Measurements from ENCODE around the gene TPST2. TPM values are rescaled to one million over a fixed set of nuclear protein-coding genes. Genes with fewer than 3 reads are reported as not detected.

TPST2 gene
- total and polyA plus RNA-seq, 2 experiments from 2014 or later, result 31.0 to 36.8 TPM

- no peak for DNase-seq (ENCODE audit: low spot score)
- no peaks in the 10 kb centered on the region for H3K36me3 ChIP-seq (replicated peaks; ENCODE audit: insufficient read depth, low read depth)
- no peak overlapping the region for H3K4me3 ChIP-seq
- peaks cover 8% of the 10 kb centered on the region for H3K79me2 ChIP-seq
- no peak overlapping the region for H3K4me2 ChIP-seq
- H3K9me2 ChIP-seq (replicated peaks; ENCODE audit: insufficient read depth), result no peaks in the 10 kb centered on the region
- no peak overlapping the region for H2AFZ ChIP-seq
- H3K27ac ChIP-seq, result no peak overlapping the region
- H4K20me1 ChIP-seq (ENCODE audit: insufficient read depth, poor library complexity, severe bottlenecking), result no peaks in the 10 kb centered on the region
- H3K4me1 ChIP-seq (ENCODE audit: insufficient read depth), result no peaks in the 10 kb centered on the region
- H3K27me3 ChIP-seq, result no peaks in the 10 kb centered on the region
- 94% methylated on average over 3 of the region's 3 CpGs for whole genome bisulfite sequencing (ENCODE audit: low lambda C conversion rate, missing lambda C conversion rate)
- TF ChIP-seq CTCF (IDR thresholded peaks at IDR 0.05; ENCODE audit: poor library complexity) (no peak), EZH2 (IDR thresholded peaks at IDR 0.05; ENCODE audit: borderline replicate concordance) (no peak), EZH2phosphoT487 (IDR thresholded peaks at IDR 0.05; ENCODE audit: low read depth, severe bottlenecking, unreplicated experiment) (no peak)
- H3K9me3 ChIP-seq (ENCODE audit: low read depth), result no peaks in the 10 kb centered on the region
These were observed 25.3 kb downstream of the TPST2 start for GRCh38 chr22:26564672-26565071.

- WGBS (ENCODE audit: low lambda C conversion rate, missing lambda C conversion rate), result 92% methylated on average over 8 of the region's 8 CpGs
- no peak overlapping the region for H2AFZ ChIP-seq
- H3K27me3 ChIP-seq, result no peaks in the 10 kb centered on the region
- no peak overlapping the region for H3K27ac ChIP-seq
- H3K4me2 ChIP-seq, result no peak overlapping the region
- no peaks in the 10 kb centered on the region for H3K4me1 ChIP-seq (ENCODE audit: insufficient read depth)
- no peak for DNase-seq (ENCODE audit: low spot score)
- no peaks in the 10 kb centered on the region for H4K20me1 ChIP-seq (ENCODE audit: insufficient read depth, poor library complexity, severe bottlenecking)
- H3K9me2 ChIP-seq (replicated peaks; ENCODE audit: insufficient read depth), result no peaks in the 10 kb centered on the region
- H3K79me2 ChIP-seq, result peaks cover 6% of the 10 kb centered on the region
- no peaks in the 10 kb centered on the region for H3K36me3 ChIP-seq (replicated peaks; ENCODE audit: insufficient read depth, low read depth)
- no peak overlapping the region for H3K4me3 ChIP-seq
- H3K9me3 ChIP-seq (ENCODE audit: low read depth), result no peaks in the 10 kb centered on the region
- TF ChIP-seq EZH2 (IDR thresholded peaks at IDR 0.05; ENCODE audit: borderline replicate concordance) (no peak), EZH2phosphoT487 (IDR thresholded peaks at IDR 0.05; ENCODE audit: low read depth, severe bottlenecking, unreplicated experiment) (no peak), CTCF (IDR thresholded peaks at IDR 0.05; ENCODE audit: poor library complexity) (no peak)
These were observed 25.8 kb downstream of the TPST2 start for GRCh38 chr22:26564181-26564580.

DNA sequence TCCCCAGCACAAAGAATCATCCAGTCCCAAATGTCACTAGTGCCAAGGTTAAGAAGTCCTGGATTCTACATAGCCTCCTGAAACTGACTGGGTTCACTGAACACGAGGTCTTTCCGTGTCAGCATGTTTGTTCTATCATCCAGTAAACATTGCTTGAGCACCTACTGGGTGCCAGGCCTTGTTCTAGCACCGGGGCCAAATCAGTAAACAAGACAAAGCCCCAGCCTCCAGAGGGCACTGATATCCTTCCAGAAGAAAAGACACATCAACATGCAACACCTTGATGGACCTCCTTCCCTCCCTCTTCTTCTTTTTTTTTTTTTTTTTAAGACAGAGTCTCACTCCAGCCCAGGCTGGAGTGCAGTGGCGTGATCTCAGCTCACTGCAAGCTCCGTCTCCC lies 26.9 kb downstream of the TPST2 start:
- Histone ChIP-seq H3K27me3 (no peaks in the 10 kb centered on the region), H3K36me3 (replicated peaks; ENCODE audit: insufficient read depth, low read depth) (no peaks in the 10 kb centered on the region), H3K4me2 (no peak overlapping the region), H2AFZ (no peak overlapping the region), H3K9me2 (replicated peaks; ENCODE audit: insufficient read depth) (no peaks in the 10 kb centered on the region), H3K79me2 (peaks cover 6% of the 10 kb centered on the region), H3K27ac (no peak overlapping the region), H3K9me3 (ENCODE audit: low read depth) (no peaks in the 10 kb centered on the region), H3K4me3 (no peak overlapping the region), H4K20me1 (ENCODE audit: insufficient read depth, poor library complexity, severe bottlenecking) (no peaks in the 10 kb centered on the region), H3K4me1 (ENCODE audit: insufficient read depth) (no peaks in the 10 kb centered on the region)
- 82% methylated on average over 5 of the region's 5 CpGs for WGBS (ENCODE audit: low lambda C conversion rate, missing lambda C conversion rate)
- no peak for TF ChIP-seq CTCF (IDR thresholded peaks at IDR 0.05; ENCODE audit: poor library complexity)
- TF ChIP-seq EZH2 (IDR thresholded peaks at IDR 0.05; ENCODE audit: borderline replicate concordance), result no peak
- TF ChIP-seq EZH2phosphoT487 (IDR thresholded peaks at IDR 0.05; ENCODE audit: low read depth, severe bottlenecking, unreplicated experiment), result no peak
- DNase-seq (ENCODE audit: low spot score), result no peak

All from hepatocyte (in vitro differentiated cells).